GM21360 (cell line): ENCODE measurements around the gene DMAC2L.
"Not testable (repeated sequence)": the region's sequence is repeated elsewhere in the genome, so short reads cannot be mapped to it uniquely, and the experiment has no call there.

Source experiments
- ATAC-seq: cut with Tn5 transposase; IDR thresholded peaks from one replicate; pipeline ENCODE4 v1.9.1; 2021; ENCODE audit warnings: mild to moderate bottlenecking, moderate library complexity; ENCODE audit not compliant: unreplicated experiment

DMAC2L gene, protein sequence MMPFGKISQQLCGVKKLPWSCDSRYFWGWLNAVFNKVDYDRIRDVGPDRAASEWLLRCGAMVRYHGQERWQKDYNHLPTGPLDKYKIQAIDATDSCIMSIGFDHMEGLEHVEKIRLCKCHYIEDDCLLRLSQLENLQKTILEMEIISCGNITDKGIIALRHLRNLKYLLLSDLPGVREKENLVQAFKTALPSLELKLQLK

DNA sequence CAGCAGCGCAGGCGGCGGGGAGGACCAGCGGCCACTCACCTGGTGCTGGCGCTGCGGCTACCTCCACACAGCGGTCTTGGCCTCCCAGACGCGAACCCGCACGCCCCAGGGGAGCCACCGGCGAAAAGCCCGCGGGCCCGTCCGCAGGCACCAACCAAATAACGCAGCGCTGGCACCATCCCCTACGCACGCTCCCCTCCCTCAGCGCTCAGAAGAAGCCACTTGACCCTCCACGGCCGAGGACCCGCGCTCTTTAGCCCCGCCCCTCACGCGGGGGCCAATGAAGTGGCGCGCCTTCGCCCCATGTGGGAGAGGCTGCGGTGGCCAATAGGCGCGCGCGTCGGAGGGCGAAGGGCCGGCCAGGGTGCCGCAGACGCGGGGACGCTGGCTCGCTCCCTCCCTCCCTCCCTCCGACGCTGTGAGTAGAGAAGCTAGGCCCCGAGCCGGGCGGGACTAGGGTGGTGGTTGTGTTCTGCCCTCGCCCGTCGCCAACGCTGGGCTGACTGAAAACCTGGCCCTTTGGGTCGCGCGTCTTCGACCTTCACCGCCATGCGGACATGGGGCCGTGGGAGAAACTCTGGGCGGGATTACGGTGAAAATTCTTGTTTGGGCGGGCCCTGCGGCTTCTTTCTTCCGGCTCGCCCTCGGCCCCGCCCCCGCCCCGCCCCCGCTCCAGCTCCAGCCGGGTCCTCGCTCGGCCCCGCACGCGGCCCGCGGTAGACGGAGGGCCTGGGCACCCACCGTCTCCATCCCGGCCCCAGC is at the start of gene DMAC2L, which contains the start of gene L2HGDH:
TSS of gene DMAC2L (plus strand) at position 353 of the 762 bp plus-strand sequence. CDS start 9,164 bp downstream, outside the sequence.
TSS of gene L2HGDH (minus strand) at position 258 of the 762 bp plus-strand sequence. CDS start at position 179, 79 bp downstream.
- ATAC-seq: peak; percentile 89

DNA sequence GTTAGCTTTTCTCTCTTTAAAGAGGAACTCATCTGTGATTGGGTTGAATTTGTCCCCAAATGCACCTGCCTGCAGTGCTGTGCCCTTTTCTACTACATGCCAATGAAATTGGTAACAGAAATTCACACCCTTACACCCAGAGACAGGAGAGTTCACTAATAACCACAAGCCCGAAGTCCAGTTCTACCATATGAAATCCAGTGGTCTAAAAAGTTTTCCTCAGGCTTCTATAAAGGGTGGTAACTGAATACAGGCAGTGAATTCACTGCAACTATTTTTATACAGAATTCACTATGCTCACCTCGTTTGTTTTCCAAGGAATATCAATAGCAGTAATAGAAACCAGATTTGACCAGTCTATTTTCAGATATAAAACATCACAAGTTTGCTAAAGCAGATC is 49.3 kb upstream of the DMAC2L start:
- no peak for ATAC-seq

DNA sequence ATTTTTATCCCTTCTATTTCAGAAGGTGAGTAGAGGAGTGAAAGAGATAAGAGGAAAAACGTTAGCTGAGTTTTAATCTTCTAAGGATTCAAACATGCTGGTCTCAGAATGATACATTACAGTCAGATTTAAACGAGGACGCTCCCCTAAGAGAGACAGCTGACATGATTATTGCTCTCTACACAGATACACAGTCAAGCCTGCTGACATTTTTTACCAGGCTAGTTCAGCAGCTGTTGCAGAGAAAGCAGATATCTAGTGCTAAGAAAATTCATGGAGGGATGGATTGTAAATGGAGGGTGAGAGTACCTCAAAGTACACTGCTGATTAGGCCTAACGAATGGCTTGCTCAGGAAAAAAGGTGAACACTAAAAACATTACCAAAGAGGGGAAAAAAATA is 48.8 kb upstream of the DMAC2L start:
- no peak for ATAC-seq

DNA sequence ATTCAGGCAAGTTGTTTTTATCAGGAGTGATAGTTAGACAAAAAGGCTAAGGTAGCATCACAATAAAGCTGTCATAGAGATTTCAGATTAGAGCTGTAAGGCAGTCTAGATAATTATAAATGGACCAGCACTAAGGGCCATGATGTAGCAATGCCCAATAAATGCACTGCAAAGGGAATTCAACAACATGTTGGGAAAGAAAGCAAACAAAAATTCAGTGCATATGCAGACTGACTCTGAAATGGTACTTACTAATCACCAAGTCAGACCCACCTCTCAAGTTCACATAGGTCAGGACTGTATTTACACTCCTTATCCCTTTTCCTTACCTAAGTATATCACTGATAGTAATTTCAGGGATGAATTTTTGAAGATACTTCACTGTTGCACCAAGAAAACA is 47.1 kb upstream of the DMAC2L start:
- no peak for ATAC-seq

DNA sequence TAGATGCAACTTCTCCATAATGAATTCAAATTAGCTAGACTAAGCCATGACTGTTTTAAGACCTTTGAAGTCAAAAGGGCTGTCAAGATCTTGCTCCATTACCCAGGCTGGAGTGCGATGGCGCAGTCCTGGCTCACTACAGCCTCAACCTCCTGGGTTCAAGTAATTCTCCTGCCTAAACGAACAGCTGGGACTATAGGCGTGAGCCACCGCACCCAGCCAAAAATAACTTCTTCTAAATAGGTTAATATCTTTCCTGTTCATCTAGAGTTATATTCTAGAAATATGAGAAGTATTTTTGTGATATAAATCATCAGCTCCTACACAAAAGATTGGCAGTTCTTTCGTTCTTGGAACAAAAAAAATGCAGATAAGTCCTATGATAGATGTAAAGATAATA is 41.2 kb upstream of the DMAC2L start:
- no peak for ATAC-seq

DNA sequence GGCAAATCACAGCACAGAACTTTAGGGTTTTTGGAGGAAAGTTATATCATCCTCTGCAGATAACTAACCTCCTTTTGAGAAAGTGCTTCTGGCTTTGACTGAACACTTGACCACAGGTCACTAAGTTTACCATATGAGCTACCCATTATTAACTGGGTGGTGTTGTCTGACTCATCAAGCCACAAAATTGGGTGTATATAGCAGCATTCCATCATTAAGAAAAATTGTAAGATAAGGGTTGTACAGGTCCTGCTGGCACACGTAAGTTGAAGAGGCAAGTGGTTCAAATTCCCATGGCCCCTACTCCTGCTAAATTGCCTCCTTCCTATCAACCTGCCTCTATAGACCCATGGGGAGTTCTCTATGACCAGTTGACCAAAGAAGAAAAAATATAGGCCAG is 39.6 kb upstream of the DMAC2L start:
- no peak for ATAC-seq

DNA sequence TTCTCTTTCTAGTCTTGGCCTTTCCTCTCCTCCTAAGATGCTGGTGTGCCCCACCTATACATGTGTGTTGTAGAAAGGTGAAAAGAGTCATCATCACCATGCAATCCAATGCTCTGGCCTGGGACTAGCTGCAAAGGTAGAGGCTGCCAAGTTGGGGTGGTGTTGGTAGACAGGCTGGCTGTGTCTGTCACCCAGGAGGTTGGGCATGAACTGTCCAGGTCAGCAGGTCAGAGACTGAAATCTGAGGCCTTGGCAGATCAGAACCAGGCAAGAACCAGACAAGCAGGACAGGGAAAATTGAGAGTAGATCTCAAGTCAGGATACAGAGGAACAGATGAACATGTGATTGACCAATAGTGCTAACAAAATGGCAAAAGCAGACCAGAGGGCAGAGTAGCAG is 26.3 kb upstream of the DMAC2L start:
- no peak for ATAC-seq

DNA sequence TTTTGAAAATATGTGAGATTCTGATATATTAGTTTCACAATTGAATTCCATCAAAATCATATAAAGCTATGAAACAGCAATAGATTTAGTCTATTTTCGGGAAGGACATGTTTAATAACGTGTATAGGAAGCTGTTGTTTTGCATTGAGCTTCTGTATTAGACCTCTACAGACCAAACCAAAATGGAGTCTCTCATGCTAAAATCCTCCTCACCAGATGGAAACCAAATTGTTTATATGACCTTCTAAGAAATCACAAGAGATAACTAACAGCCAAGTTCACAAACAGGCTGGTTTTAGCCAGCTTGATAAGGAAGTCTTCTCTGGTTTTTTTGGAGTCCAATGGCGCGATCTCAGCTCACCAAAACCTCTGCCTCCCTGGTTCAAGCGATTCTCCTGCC is 24.0 kb upstream of the DMAC2L start:
- ATAC-seq: no peak

DNA sequence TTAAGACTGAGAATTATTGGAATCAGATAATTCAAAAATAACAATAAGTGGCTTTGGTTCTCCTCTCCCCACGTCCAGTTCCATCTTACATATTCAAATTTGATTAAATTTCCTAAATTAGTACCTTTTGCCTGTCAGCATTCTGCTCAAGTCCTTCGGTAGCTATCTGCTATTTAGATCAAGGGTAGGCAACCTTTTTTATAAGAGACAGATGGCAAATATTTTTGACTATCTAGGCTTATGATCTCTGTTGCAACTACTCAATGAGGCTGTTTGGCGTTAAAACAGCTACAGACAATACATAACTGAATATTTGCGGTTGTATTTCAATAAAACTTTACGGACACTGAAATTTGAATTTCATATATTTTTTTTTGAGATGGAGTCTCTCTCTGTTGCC is 21.8 kb upstream of the DMAC2L start:
- ATAC-seq: no peak

DNA sequence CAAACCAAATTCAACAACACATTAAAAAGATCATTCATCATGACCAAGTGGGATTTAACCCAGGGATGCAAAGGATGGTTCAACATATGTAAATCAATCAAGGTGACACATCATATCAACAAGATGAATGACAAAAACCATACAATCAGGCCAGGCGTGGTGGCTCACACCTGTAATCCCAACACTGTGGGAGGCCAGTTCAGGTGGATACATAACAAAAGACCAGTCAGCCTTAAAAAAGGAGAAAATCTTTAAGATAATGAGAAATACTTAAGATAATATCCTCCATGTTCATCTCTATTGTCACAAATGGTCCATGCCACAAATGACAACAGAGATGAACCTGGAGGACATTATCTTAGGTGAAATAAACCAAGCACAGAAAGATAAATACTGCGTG is 12.5 kb upstream of the DMAC2L start:
- no peak for ATAC-seq

DNA sequence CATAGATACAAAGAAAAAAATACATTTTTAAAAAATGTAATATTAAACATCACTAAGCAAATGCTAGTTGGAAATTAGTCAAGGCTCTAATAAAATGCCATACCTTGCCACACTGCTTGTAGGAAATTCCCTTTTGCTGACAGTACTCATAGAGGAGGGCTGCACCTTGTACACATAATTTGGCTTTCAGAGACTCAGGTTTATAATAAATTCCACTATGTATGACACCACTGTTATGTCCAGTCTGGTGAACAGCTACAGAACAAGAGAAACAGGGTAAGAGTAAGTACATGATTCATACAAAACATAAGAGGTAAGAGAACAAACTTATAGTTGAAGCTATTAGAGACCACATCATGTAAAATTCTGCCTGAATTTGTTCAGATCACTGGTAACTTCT is 10.2 kb upstream of the DMAC2L start:
- ATAC-seq: no peak

DNA sequence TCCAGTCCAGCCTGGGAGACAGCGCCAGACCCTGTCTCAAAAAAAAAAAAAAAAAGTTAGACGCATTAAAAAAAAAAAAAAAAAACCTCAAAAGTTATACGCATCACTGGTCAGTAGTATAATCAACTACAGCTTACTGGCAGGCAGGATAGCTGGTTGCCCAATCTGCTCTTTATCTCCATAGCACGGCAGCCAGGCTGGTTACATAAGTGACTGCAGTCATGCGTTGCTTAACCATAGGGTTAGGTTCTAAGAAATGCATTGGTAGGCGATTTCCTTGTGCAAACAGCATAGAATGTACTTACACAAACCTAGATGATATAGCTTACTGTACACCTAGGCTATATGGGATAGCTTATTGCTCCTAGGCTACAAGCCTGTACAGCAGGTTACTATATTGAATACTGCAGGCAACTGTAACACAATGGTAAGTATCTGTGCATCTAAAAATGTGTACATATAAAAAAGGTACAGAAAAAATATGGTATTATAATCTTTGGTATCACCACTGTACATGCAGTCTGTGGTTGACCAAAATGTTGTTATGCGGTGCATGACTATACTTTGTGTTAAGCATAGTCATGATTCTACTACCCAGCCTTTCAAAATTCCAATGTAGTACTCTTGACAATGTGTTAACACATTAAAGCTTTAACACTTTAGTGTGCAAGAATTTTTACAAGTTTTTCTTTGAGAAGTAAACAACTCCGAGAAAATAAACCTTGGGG is 8.2 kb upstream of the DMAC2L start:
- no peak for ATAC-seq

DNA sequence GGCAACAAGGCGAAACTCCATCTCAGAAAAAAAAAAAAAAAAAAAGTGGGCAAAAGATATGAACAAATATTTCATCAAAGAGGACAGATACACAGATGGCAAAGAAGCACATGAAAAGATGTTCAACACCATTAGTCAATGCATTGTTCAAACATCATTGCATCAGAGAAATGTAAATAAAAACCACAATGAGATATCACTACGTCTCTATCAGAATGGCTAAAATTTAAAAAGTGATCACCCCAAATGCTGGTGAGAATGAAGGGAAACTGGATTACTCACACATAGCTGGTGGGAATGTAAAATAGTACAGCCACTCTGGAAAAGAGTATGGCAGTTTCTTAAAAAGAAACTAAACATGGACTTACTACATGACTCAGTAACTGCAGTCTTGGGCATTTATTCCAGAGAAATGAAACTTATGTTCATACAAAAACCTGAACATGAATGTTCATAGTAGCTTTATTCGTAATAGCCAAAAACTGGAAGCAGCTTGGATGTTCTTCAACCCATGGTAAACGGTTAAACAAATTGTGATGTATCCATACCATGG is 3.7 kb upstream of the DMAC2L start:
- ATAC-seq: no peak

DNA sequence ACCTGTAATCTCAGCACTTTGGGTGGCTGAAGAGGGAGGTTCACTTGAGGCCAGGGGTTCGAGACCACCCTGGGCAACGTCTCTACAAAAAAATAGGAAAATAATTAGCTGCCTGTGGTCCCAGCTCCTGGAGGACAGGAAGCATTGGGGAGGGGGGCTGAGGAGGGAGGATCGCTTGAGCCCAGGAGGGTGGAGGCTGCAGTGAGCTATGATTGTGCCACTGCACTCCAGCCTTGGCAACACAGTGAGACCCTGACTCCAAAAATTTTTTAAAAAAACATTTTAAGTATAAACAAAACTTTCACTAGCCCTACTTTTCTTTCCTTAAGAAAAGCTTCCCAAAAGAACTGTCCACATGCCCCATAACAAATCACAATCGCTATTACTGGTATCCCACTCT is 1.7 kb upstream of the DMAC2L start:
- no peak for ATAC-seq

DNA sequence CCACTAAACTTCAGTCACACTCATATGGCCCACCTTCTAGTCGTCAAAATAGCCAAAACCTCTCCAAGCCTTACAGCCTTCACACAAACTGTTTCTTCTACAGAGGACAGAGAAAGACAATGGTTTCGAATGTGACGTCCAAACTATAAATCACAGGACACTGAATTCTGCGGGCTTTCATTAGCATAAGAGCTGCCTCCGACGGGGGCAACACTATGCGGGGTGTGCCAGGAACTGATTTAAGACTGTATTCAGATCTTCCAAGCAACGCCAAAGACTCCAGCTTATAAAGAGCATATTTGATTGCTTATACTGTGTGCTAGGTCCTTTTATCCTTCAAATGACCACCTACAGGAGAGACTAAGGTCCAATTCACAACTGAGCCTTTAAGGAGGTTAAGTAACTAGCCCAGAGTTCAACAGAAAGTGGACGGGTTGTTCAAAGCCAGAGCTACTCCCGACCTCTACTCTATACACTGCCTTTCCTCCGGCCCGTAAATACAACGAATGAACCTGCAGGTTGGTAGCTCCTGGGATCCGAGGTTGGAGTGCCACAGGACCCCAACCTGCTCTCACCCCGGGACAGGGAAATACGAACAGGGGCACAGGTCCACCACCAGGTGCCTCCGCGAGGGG is 670 bp upstream of the DMAC2L start:
- no peak for ATAC-seq

DNA sequence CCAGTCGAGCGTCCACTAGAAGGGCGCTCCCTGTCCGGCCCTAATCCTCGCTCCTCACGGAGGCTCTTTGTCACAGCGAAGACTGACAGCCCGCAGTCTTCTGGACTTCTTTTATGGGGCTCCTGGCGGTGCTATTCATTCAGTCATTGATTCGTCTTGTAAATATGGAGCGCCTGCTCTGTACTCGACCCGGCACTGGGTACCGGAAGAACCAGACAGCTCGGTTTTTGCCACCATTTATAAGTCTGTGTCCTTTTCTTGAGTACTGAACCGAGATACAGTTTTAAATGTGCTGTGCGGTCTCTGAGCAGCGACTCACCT is 570 bp downstream of the DMAC2L start:
- ATAC-seq: peak; percentile 17

DNA sequence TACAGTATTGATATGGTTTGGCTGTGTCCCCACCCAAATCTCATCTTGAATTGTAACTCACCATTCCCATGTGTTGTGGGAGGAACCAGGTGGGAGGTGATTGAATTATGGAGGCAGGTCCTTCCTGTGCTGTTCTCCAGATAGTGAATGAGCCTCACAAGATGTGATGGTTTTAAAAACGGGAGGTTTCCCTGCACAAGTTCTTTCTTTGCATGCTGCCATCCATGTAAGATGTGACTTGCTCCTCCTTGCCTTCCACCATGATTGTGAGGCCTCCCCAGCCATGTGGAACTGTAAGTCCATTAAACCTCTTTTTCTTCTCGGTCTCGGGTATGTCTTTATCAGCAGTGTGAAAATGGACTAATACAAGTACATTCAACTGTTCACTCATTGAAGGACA is 2.0 kb downstream of the DMAC2L start:
- ATAC-seq: not testable (repeated sequence)

DNA sequence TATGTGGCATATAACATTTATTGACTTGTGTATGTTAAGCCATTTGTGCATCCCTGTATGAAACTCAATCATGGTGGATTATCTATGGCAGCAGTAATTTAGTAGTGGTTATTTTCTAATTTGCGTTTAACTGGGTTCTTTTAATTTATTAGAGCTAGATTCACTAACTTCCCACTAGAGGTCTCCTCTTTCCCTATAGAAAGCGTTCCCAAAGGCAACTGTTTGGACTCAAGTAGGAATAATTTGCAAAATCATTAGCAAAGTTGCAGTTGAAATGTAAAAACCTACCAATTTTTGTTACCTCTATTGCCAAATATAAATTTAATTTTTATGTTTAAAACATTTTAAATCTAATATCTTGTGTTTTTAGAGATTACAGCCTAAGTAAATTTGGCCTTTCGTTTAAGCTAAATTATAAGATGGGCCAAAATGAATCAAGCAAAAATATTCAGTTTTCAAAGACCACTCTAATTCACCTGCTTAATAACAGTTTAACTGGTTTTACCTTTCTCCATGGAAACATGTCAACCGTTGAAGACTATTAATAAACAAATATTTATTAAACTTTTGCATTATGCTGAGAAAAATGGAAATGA is 6.0 kb downstream of the DMAC2L start:
- no peak for ATAC-seq

DNA sequence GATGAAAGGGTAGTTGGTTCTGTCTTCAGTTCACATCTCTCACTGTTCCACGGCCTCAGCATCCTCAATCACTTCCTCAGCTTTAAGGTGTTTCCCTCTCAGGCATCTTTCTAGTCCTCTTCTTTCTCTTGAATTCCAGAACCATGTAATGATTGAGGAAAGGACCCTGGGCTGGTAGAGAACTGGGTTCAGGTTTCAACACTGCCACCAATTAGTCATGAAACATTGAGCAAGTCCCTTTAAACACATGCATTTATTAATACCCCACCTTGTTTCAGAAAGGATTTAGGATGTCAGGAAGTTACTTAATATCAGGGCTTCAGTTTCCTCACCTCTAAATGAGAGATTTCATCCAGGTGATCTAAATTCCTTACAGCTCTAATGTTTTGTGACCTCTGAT is 7.2 kb downstream of the DMAC2L start:
- no peak for ATAC-seq

DNA sequence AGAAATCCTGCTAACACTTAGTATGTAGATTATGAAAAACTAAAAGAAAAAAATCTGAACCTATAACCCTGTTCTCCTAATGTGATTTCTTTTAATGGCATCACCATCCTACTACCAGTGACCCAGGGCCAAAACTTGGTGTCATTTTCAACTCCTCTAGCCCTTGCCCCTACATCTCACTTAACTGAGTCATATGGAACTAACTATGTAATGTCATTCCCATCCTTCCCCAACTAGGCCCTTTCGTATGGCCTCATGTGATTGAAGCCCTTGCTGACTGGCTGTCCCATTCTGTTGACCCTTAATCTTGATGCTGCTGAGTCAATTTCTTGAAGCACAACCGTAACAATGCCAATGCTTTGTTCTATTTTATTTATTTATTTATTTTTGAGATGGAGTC is 7.6 kb downstream of the DMAC2L start:
- ATAC-seq: no peak

DNA sequence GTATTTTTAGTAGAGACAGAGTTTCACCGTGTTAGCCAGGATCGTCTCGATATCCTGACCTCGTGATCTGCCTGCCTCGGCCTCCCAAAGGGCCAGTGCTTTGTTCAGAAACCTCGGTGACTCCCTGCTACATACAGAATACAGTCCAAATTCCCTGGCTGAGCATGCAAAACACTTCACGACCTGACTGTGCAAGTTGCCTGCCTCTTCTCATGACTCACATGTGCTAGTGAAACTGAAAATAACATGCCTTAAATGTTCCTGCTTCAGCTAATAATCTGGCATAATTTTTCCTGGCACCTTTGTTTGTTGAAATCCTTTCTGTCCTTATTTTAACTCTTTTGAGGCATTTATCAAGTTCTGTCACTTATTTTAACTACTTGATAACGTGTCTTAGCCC is 8.2 kb downstream of the DMAC2L start:
- ATAC-seq: no peak
